GM23338 (cell line): ENCODE results near the gene SPOCK2.

Source experiments
- EZH2 ChIP-seq: fragments of 200-600 bp; sonication (generic); IDR thresholded peaks from one replicate; pipeline ENCODE4 v1.8.0; 2017; ENCODE audit warnings: antibody characterized with exemption, mild to moderate bottlenecking, low read depth; ENCODE audit not compliant: unreplicated experiment
- POLR2AphosphoS5 ChIP-seq: IDR thresholded peaks from 2 replicates; pipeline ENCODE4 v1.6.1; 2016; ENCODE audit warnings: antibody characterized with exemption, low read depth

- TF ChIP-seq POLR2AphosphoS5 (no peak), EZH2 (no peak)
Observed at GRCh38 chr10:72114706-72115450, 26.5 kb upstream of the SPOCK2 start.
